GM11168 (cell line): ENCODE measurements around the gene COQ7.

Source experiments
- in situ Hi-C: fragments of 300-500 bp; cut with MboI; formaldehyde crosslinking; loops from one replicate; pipeline ENCODE4 v1.12.0; 2022; ENCODE audit warnings: low sequenced_read_pairs; ENCODE audit not compliant: unreplicated experiment

Gene COQ7

DNA sequence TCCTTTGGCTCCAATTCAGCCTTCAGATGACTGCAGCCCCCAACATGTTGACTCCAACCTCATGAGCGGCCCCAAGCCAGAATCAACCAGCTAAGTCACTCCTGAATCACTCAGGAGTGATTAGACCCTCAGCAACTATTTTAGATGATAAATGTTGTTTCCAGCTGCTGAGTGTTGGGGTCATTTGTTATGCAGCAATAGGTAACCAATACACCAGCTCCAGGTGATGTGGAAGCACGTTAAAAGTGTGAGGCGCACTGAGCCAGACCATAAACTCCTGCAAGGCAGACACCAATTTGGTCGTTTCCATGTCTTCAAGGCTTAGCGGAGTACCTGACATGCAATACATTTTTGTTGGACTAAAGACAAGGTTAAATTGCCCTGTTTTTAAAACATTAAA, 17.5 kb downstream of the COQ7 start:
- in situ Hi-C loops: loop anchor here (10.0 to 25.0 kb wide), 2 partner anchors 290 to 427 kb away; partner anchors contain the start of genes CCP110 and GDE1

- in situ Hi-C loops: loop anchor here (10.0 to 25.0 kb wide), 2 partner anchors 289 to 427 kb away; partner anchors contain the start of genes CCP110 and GDE1
Measured at GRCh38 chr16:19085679-19086200, 18.3 kb downstream of the COQ7 start.

GRCh38 chr16:19086322-19087199, 19.1 kb downstream of the COQ7 start:
- in situ Hi-C loops: loop anchor here (10.0 to 25.0 kb wide), 2 partner anchors 288 to 426 kb away; partner anchors contain the start of genes CCP110 and GDE1

GRCh38 chr16:19088341-19088916, 21.0 kb downstream of the COQ7 start:
- in situ Hi-C loops: loop anchor here (10.0 to 25.0 kb wide), 2 partner anchors 286 to 424 kb away; partner anchors contain the start of genes CCP110 and GDE1

DNA sequence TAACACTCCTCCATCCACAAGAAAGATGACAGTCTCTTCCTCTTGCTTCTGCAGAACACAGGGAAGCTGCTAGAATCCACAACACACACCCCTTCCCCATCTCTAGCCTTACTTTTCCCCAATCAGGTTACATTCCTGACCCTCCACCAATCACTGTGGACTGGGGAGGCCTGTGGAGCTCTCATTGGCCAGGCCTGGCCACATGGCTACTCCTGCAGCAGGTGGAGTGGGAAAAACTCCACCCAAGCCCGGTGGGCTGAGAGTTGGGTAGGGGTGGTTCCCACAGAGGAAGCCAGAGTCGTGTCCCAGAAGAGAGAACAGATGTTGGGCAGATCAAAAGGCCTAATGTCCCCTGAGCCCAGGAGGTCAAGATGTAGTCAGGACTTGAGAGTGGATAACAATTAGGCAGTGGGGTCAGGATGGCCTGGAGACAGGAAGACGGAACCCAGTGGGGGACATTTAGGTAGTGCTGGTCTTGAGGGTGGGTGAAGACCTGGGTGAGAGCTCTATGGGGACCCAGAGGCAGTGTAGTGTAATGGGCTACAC, 22.1 kb downstream of the COQ7 start:
- in situ Hi-C loops: loop anchor here (10.0 to 25.0 kb wide), 2 partner anchors 285 to 423 kb away; partner anchors contain the start of genes CCP110 and GDE1

DNA sequence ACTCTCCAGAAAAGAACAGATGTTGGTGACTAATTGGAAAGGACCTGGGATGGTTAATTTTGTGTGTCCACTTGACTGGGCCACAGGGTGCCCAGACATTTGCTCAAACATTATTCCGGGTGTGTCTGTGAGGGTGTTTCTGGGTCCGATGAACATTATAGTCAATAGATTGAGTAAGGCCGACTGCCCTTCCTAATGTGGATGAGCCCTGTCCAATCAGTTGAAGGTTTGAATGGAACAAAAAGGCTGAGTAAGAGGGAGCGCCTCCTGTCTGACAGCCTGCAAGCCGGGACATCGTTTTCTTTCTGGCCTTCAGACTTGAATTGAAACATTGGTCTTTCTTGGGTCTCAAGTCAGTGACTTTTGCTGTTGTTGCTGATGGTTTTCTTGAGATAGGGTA, 23.5 kb downstream of the COQ7 start:
- in situ Hi-C loops: loop anchor here (10.0 to 25.0 kb wide), 2 partner anchors 74 to 421 kb away; partner anchors contain the start of genes CCP110, GDE1 and SYT17

GRCh38 chr16:19092653-19093410, 25.4 kb downstream of the COQ7 start:
- in situ Hi-C loops: loop anchor here (10.0 to 25.0 kb wide), 2 partner anchors 72 to 419 kb away; partner anchors contain the start of genes CCP110, GDE1 and SYT17

- in situ Hi-C loops: loop anchor here (10.0 to 25.0 kb wide), 2 partner anchors 71 to 418 kb away; partner anchors contain the start of genes CCP110, GDE1 and SYT17
Measured at GRCh38 chr16:19093631-19094541, 26.5 kb downstream of the COQ7 start.

DNA sequence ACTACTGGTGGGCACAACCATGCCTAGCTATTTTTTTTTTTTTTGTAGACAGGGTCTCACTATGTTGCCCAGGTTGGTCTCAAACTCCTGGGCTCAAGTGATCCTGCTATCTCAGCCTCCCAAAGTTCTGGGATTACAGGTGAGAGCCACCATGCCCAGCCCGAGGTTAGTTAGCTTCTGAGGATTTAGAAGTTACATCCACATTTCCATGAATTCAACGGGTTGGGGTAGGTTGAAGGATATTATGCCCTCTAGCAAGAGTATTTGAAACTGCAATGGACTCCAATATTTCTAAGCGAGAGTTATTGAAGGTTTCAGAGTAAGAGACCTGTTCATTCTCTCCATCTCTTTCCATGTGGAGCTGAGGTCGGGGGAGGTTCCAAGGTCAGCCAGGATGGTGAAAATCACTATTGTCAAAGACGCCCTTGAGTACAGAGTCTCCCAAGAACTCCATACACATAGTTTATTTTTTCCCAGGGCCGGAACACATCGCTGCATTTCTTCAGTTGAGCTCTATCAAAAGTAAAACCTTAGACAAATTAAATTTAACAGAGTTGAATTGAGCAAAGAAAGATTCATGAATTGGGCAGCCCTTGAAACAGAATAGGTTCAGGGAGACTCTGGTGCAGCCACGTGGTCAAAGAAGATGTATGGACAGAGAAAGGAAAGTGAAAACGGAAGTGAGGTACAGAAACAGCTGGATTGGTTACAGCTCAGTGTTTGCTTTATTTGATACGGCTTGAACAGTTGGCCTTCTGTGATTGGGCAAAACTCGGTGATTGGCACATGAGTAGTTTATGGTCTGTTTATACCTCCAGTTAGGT, 27.3 kb downstream of the COQ7 start:
- in situ Hi-C loops: loop anchor here (10.0 to 25.0 kb wide), 2 partner anchors 70 to 418 kb away; partner anchors contain the start of genes CCP110, GDE1 and SYT17

DNA sequence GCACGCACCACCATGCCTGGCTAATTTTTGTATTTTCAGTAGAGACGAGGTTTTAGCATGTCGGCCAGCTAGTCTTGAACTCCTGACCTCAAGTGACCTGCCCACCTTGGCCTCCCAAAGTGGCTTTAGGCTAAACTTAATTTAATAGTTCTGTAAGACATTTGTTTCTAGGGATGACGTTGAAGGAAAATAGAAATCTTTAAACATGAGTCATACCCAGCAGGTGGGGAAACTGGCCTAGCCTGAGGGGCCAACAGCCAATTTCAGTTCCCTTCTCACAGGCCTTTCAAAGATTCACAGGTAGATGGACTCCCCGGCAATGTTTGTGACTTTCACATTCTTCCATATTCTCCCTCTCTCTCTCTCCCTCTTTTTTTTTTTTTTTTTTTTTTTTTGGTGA, 28.2 kb downstream of the COQ7 start:
- in situ Hi-C loops: loop anchor here (10.0 to 25.0 kb wide), 2 partner anchors 69 to 417 kb away; partner anchors contain the start of genes CCP110, GDE1 and SYT17

GRCh38 chr16:19098173-19098572, 30.8 kb downstream of the COQ7 start:
- in situ Hi-C loops: loop anchor here (10.0 to 25.0 kb wide), 2 partner anchors 67 to 414 kb away; partner anchors contain the start of genes CCP110, GDE1 and SYT17

GRCh38 chr16:19102187-19102872, 34.9 kb downstream of the COQ7 start:
- in situ Hi-C loops: no loop called here

DNA sequence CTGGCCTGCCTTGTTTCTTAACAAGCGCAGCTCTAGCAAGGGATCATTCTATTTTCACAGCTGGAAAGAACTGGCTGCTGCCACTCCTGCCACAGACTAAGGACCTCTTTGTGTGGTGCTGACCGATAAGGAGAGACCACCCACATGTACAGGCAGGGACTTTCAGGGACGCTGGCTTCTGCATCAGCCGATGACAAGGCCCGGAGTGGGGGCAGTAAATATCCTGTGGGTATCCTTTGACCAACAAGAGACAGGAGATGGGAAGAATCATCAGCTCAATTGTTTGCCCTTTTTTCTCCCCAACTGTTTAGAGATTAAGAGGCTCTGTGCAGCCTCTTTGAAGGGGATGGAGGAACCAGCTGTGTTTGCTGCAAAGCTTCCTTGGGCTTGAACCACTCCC, 37.2 kb downstream of the COQ7 start:
- in situ Hi-C loops: no loop called here

DNA sequence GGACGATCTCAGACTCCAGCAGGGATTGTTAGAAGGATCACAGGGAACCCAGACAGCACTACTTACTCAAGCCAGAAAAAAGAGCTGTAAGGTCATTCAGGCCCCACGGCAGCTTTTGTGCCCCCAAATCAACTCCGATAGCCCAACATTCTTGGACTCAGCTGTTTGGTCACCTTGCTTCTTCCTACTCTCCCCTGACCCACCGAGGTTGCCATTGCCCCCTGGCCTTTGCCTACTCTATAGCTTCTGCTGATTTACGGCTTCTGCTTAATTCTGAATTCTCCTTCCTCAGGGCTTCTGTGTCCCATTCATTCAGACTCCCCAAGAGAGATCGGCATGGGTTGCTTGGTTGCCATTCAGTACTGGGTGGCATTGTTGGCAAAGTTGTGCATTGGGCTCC, 37.7 kb downstream of the COQ7 start:
- in situ Hi-C loops: no loop called here

- in situ Hi-C loops: no loop called here
Measured at GRCh38 chr16:19105891-19106624, 38.6 kb downstream of the COQ7 start.

GRCh38 chr16:19106625-19107020, 39.2 kb downstream of the COQ7 start:
- in situ Hi-C loops: no loop called here
